T-helper 2 cell treated with Interferon-gamma antibody and Interleukin-4, amounts not matched to agents 5 μg/mL and 100 μg/mL, for 36 hours (primary cell): Measurements from ENCODE around the gene CACNA1S.

Experiments used
- DNase-seq: peaks from one replicate; pipeline ENCODE4 v3.0.0; 2021; ENCODE audit warnings: low spot score
- H3K27ac Mint-ChIP-seq: one replicate; pipeline ENCODE4 v1.8.0; 2021; ENCODE audit warnings: mild to moderate bottlenecking, mixed read lengths
- H3K27me3 Mint-ChIP-seq: one replicate; pipeline ENCODE4 v1.8.0; 2021; ENCODE audit warnings: low read depth, mixed read lengths
- H3K36me3 Mint-ChIP-seq: one replicate; pipeline ENCODE4 v1.8.0; 2021; ENCODE audit warnings: low read depth, mixed read lengths
- H3K4me1 Mint-ChIP-seq: one replicate; pipeline ENCODE4 v1.8.0; 2021; ENCODE audit warnings: low read depth, mixed read lengths
- H3K4me3 Mint-ChIP-seq: one replicate; pipeline ENCODE4 v1.8.0; 2022; ENCODE audit warnings: mild to moderate bottlenecking, moderate library complexity, mixed read lengths
- H3K9me3 Mint-ChIP-seq: one replicate; pipeline ENCODE4 v1.8.0; 2021; ENCODE audit warnings: mixed read lengths

Gene CACNA1S

DNA sequence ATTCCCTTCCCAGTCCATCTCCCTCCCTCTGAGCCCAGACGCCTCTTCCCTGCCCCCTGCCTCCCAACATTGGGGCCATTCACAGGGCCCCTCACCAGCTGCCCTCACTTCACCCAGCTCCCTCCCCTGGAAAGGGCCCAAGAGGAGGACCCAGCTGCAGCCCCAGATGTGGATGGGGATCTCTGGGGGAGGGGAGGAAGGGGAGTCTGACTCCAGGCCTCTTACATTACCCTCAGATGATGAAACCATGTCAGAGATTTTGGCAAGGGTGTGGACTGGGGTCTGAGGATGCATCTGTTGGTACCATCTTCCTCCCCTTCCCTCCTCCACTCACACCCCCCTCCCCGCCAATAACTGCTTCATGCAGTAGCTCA lies 87.6 kb downstream of the CACNA1S start:
- no peaks in the 10 kb centered on the region for H3K27me3 Mint-ChIP-seq
- no peak for DNase-seq
- no peaks in the 10 kb centered on the region for H3K9me3 Mint-ChIP-seq
- H3K36me3 Mint-ChIP-seq: peaks cover 14% of the 10 kb centered on the region
- no peak overlapping the region for H3K27ac Mint-ChIP-seq
- H3K4me3 Mint-ChIP-seq: peak overlapping the region; percentile 12
- peaks cover 53% of the 10 kb centered on the region for H3K4me1 Mint-ChIP-seq

DNA sequence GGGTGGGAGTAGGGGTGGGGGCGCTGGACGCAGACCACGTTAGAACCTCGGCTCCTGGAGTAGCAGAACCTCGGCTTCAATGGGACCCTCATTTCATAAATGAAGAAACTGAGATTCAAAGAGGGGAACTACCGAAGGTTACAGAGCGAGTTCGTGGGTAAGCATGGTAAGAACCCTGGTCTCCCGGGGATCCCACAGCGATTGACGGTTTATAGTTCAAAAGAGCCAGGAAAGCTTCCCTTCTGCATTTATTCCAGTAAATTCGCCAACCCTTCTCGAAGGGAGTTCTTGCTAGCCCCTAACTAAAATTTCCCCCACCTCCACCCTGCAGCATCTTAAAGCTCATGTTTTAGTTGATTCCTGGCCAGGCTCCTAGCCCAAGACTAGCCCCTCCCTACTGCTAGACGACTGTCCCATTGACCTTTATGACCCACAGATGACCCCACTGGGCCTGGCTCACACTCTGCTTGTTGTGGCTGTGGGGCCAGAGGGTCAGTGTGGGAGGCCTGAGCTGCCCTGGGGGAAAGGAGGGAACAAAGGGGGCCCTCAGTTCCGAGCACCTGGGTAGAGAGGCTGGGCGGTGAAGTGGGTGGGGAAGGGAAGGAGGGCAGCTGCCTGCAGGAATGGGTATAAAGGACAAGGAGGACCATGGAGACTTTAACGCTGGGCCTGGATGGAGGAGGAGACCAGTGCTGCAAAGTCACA lies 88.2 kb downstream of the CACNA1S start:
- no peaks in the 10 kb centered on the region for H3K27me3 Mint-ChIP-seq
- H3K36me3 Mint-ChIP-seq: peaks cover 17% of the 10 kb centered on the region
- H3K4me3 Mint-ChIP-seq: peak overlapping the region; percentile 35
- H3K4me1 Mint-ChIP-seq: peaks cover 58% of the 10 kb centered on the region
- no peaks in the 10 kb centered on the region for H3K9me3 Mint-ChIP-seq
- no peak for DNase-seq
- H3K27ac Mint-ChIP-seq: no peak overlapping the region

DNA sequence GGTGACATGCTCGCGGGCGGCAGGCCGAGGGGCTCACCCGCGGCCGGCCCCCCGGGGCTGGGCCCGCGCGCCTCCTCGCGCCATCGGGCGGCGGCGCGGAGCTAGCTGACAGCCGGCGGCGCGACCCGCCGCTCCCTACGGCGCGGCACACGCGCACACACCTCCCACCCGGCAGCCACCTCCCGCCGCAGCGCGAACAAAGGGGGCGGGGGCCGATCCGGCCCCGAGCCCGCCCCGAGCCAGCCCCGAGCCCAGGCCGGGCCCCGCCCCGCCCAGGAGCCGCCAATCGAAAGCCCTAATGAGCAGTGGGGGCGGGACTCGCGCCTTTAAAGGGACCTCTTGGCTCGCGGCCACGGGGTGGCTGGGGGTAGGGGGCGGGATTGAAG lies 88.7 kb downstream of the CACNA1S start, which contains the start of gene KIF21B:
Gene KIF21B (minus strand): TSS at position 198 of the 386 bp plus-strand sequence. CDS start 331 bp downstream, outside the sequence.
- H3K4me1 Mint-ChIP-seq: peaks cover 60% of the 10 kb centered on the region
- H3K4me3 Mint-ChIP-seq: peak within 1 kb of the TSS; percentile 92
- peak; percentile 91 for DNase-seq
- H3K9me3 Mint-ChIP-seq: no peaks in the 10 kb centered on the region
- H3K36me3 Mint-ChIP-seq: peaks cover 17% of the 10 kb centered on the region
- peak within 1 kb of the TSS; percentile 97 for H3K27ac Mint-ChIP-seq
- H3K27me3 Mint-ChIP-seq: no peaks in the 10 kb centered on the region

DNA sequence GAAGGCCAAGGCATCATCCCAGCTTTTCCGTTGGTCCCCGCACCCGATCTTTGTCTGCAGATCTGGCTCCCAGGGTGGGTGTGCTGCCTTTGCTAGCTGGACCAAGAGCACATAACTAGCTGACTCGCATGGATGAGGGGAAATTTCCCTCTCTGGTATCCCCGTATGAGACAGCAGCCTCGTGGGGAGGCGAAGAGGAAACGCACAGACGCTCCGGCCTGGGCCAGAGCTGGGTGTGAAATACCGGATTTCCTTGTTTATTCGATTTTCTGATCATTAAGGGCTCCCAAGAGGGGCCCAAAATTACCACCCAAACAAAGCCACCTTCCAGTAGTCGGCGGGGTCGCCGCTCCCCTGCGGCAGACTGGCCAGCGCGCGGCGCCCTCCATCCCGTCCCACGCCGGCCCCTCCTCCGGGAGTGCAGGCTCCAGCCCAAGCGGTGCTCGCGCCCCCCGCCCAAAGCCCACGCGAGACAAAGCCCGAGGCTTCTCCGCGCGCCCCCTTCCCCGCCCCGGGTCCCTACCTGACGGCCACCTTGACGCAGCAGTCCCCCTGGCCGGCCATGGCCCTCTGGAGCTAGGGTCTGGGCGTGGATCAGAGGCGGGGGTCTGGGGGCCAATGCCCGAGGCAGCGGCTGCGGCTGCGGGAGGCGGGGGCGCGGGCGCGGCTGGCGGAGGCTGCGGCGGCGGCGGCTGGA lies 89.3 kb downstream of the CACNA1S start:
- Mint-ChIP-seq H3K9me3 (no peaks in the 10 kb centered on the region), H3K27ac (peak overlapping the region; percentile 97), H3K36me3 (peaks cover 23% of the 10 kb centered on the region), H3K4me3 (peak overlapping the region; percentile 92), H3K27me3 (no peaks in the 10 kb centered on the region), H3K4me1 (peaks cover 64% of the 10 kb centered on the region)
- peak; percentile 27 for DNase-seq

DNA sequence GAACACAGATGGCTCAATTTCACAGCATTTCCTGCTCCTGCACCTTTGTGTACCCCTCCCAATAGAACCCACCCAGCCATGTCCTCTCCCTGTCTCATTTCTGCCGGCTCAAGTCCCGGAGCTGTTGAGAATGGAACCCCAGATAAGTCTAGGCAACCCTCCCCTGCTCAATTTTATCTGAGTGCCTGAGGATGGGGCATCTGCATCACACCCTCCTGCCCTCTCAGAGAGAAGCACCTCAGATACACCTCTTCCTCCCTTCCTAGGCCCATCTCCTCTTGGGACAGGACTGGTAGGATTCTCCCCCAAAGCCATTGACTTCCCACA lies 89.8 kb downstream of the CACNA1S start:
- no peaks in the 10 kb centered on the region for H3K27me3 Mint-ChIP-seq
- H3K27ac Mint-ChIP-seq: peak overlapping the region; percentile 97
- peaks cover 68% of the 10 kb centered on the region for H3K4me1 Mint-ChIP-seq
- H3K36me3 Mint-ChIP-seq: peaks cover 23% of the 10 kb centered on the region
- peak overlapping the region; percentile 92 for H3K4me3 Mint-ChIP-seq
- H3K9me3 Mint-ChIP-seq: no peaks in the 10 kb centered on the region
- no peak for DNase-seq

DNA sequence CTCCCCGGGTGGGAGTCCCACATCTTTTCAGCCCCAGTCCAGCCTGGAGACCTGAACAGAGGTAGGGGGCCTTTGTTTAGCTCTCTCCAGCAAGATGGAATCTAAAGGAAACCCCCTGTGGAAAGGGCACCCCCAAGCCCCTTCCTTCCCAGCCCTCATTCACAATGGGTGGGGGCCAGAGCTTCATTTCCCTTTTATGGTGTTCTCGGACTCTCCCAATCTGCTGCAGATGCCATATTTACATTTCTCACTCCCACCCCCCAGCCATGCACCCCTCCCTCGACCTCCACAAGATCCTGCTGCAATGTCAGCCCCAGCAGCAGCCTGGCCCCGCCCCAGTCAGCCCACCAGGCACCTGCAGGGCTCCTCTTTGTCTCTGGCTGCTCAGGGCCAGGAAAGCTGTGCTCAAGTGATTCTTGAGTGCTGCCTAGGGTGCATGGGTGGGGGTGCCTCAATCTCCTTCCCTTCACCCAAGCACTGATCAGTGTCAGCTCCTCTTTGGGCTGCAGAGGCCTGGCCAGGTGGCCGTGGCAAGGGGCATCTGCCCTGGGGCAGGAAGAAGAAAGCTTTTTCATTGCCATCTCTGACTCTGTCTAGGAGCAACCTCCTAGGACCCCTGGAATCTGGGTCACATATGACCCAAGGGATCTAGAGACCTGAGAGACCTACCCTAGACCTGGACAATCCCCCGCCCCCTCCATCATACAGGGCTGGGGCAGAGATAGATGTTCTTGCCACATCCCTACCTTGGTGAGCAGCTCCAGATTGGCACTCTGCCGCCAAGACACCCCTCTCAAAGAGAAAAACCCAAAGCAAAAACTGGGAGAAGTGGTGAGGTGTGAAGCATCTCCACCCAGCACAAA lies 90.4 kb downstream of the CACNA1S start:
- peaks cover 26% of the 10 kb centered on the region for H3K36me3 Mint-ChIP-seq
- peak overlapping the region; percentile 92 for H3K4me3 Mint-ChIP-seq
- H3K27ac Mint-ChIP-seq: peak overlapping the region; percentile 97
- no peaks in the 10 kb centered on the region for H3K9me3 Mint-ChIP-seq
- H3K27me3 Mint-ChIP-seq: no peaks in the 10 kb centered on the region
- H3K4me1 Mint-ChIP-seq: peaks cover 68% of the 10 kb centered on the region
- no peak for DNase-seq

DNA sequence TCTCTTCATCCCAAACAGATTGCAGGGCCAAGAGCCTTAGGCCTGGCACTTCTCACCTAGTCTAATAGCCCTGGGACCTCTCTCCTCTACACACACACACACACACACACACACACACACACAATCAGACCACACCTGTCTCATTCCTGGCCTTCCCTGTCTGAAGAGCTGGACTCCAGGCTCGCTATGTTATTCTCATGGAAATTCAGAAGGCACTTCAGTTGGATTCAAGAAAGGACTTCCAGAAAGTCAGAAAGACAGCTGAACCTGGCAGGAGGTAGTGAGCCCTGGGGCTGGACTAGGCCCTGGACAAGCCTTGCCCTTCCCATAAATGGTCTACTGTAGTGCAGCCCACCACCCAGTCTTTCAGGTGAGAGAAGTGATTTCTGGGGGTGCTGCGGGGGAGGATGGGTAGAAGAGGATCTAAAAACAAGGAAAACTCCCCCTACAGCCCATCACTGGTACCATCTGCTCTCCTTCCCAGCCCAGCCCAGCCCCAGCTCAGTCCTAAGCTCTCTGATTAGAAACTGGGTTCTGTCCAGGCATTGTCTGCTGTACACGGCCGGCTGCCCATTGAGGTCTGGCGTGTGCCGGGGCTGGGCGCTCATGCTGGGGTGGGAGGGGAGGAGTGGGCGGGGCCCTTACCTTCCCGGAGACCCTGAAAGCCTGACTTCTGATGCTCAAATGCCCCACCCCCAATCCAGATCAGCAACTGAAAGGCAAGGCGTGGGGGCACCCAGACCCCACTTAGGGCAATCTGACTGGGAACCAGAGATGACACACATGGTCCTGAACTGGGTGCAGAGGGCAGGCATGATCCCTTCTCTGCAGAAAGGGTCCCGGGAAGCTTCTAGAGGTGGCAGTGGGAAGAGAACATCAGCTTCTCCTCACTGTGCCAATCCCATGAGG lies 91.3 kb downstream of the CACNA1S start:
- Mint-ChIP-seq H3K4me1 (peaks cover 67% of the 10 kb centered on the region), H3K36me3 (peaks cover 26% of the 10 kb centered on the region), H3K27me3 (no peaks in the 10 kb centered on the region), H3K4me3 (peak overlapping the region; percentile 92), H3K27ac (peak overlapping the region; percentile 97), H3K9me3 (no peaks in the 10 kb centered on the region)
- peak; percentile 30 for DNase-seq

DNA sequence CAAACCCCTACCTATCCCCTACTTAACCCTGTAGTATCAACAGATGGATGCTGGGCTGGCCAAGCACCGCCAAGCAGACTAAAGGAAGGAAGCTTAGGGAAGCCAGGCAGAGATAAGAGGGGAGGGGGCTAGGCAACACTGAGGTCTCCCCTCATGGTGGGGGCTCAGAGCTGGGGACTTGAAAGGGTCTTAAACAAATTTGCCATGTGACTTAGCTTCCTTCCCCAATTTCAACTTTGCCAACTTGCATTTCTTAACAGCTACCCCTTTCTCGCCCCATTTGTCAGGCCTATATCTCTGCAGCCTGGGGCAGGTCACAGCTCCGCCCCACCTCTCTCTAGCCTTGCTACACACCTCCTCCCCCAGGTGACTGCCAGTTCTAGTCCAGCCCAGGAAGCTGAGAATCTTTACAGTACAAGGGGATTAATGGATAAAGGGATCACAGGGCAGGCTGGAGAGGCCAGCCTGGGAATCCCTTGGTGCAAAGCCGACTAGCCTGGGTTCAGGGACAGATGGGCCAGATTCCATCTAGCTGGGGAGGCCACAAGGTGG lies 92.1 kb downstream of the CACNA1S start:
- Mint-ChIP-seq H3K4me1 (peaks cover 66% of the 10 kb centered on the region), H3K27me3 (no peaks in the 10 kb centered on the region), H3K36me3 (peaks cover 26% of the 10 kb centered on the region), H3K27ac (peak overlapping the region; percentile 97), H3K9me3 (no peaks in the 10 kb centered on the region), H3K4me3 (peak overlapping the region; percentile 92)
- DNase-seq: peak; percentile 9

DNA sequence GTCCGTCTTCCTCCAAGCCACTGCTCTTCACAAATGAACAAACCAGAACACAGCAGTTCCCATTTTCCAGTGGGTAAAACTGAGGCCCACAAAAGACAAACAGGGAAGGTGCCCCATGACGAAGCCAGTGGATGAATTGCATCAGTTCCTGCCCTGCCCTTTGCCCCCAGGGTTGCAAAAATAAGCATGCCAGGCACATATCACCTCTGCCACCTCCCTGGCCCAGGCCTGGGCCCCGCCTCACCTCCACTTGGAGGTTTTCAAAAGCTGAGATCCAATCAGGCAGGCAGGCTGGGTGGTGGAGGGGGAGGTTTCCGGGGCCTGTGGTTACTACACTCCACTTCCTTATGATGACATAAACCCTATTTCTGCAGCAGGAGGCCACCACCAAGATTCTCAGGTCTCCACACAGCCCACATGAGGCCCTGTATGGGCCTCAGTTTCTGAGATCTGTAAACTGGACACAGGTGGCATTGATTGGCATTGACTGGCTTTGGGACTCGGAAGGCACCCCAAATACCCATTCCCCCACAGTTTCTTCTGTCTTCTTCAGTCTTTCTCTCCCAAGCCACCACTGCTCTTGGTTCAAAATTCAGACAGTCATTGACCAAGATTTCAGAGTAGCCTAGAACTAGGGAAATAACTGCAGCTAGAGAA lies 92.8 kb downstream of the CACNA1S start:
- H3K36me3 Mint-ChIP-seq: peaks cover 26% of the 10 kb centered on the region

DNA sequence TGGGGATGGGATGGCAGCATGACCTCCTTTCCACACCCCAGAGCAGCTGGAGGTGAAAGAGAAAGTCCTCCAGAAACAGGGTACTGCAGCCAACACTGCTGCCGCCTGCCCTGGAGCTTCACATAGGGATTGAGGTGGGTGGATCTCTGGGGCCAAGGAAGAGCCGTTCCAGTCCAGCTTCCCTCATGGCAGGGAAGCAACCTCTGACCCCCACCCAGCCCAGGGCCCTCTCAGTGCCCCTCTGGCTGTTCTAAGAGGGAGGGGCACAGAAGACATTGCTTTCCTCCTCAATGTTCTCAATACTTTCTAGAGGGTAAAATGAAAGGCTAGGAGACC lies 94.4 kb downstream of the CACNA1S start:
- Mint-ChIP-seq H3K27me3 (no peaks in the 10 kb centered on the region), H3K27ac (peak overlapping the region; percentile 97), H3K4me3 (peak overlapping the region; percentile 72), H3K4me1 (peaks cover 72% of the 10 kb centered on the region), H3K9me3 (no peaks in the 10 kb centered on the region), H3K36me3 (peaks cover 29% of the 10 kb centered on the region)
- DNase-seq: no peak

More for the DNA sequence above, 92.8 kb downstream of the CACNA1S start:
- no peaks in the 10 kb centered on the region for H3K27me3 Mint-ChIP-seq
- H3K27ac Mint-ChIP-seq: peak overlapping the region; percentile 97
- H3K9me3 Mint-ChIP-seq: no peaks in the 10 kb centered on the region
- peak; percentile 88 for DNase-seq
- H3K4me3 Mint-ChIP-seq: peak overlapping the region; percentile 92
- peaks cover 66% of the 10 kb centered on the region for H3K4me1 Mint-ChIP-seq

DNA sequence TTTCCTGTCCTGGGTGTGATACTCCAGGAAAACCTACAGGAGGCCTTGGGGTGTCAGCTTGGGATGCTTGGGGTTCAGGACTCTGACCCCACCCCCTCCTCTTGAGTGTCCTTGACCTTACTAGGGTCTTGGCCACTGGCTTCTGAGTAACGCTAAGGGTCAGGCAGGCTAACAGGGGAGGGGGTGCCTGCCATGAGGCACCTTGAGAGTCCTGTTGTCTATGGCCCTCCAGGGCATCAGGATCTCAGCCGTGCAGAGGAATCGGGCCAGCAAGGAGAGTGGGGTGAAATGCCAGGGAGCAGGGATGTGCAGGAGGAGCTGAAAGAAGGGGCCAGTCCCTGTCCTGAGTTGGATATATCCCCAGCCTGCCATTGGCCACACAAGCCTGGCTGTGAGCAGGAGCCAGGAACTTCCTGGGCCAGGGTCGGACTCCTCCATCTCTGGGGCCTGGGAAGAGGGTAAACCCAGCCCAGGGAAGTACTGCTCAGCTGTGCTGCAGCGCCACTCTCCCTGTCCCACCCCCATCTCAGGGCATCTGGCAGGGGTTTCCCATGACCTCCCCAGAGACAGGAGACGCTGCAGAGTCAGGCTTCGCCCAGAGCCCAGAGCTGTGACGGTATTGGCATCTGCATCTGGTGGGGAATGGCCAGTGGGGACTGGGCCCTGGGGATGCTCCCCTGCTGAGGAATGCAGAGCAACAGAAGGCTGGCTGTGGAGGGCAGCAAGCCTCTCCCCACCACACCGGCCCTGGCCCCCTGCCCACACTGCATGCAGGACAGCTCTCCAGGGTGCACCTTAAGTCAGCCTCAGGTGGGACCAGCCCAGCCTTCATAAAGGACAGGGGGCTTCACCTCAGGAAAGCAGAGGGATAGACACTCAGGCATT lies 95.0 kb downstream of the CACNA1S start:
- H3K9me3 Mint-ChIP-seq: no peaks in the 10 kb centered on the region
- no peaks in the 10 kb centered on the region for H3K27me3 Mint-ChIP-seq
- H3K4me3 Mint-ChIP-seq: peak overlapping the region; percentile 72
- peaks cover 78% of the 10 kb centered on the region for H3K4me1 Mint-ChIP-seq
- H3K36me3 Mint-ChIP-seq: peaks cover 24% of the 10 kb centered on the region
- peak overlapping the region; percentile 97 for H3K27ac Mint-ChIP-seq
- DNase-seq: no peak

DNA sequence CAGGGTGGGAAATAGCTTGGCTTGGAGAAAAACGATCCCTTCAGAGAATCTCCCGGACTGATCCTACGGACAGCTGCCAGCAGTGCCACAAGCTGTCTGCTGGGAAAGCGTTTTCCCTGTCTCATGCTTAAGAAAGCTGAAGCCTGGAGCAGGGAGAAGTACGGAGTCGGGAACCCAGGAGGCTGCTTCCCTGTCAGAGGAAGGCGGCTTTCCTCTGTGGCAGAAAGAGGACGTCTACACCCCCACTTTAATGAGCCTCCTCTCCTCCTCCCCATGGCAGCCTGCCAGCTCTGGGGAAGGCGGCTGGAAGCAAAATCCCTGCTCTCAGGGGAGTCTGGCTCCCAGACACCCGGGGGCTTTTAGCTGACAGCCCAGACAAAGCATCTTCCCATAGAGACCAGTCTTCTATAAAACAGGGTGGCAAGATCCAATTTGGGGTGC lies 96.0 kb downstream of the CACNA1S start:
- peak overlapping the region; percentile 86 for H3K27ac Mint-ChIP-seq
- DNase-seq: no peak
- no peaks in the 10 kb centered on the region for H3K27me3 Mint-ChIP-seq
- H3K9me3 Mint-ChIP-seq: no peaks in the 10 kb centered on the region
- H3K4me3 Mint-ChIP-seq: peak overlapping the region; percentile 64
- H3K4me1 Mint-ChIP-seq: peaks cover 82% of the 10 kb centered on the region
- H3K36me3 Mint-ChIP-seq: peaks cover 20% of the 10 kb centered on the region
